Lower leg skin (tissue), 4 donors: ENCODE data around the gene SDK2. TPM values are rescaled to one million over a fixed set of nuclear protein-coding genes. Genes with fewer than 3 reads are reported as not detected.

ENCODE experiments used
- DNase-seq, 2 donors: peaks; one replicate each; pipeline ENCODE4 v3.0.0-alpha.2; 2019; ENCODE audit warnings: low spot score in 2 of 2
- H3K4me3 ChIP-seq: fragments of 200-600 bp; sonication (generic); 2 replicates; pipeline ENCODE4 v1.5.1; 2017; ENCODE audit warnings: mild to moderate bottlenecking, low read depth; ENCODE audit not compliant: poor library complexity, severe bottlenecking
- CTCF ChIP-seq, 3 donors: fragments of 450-650 bp; IDR thresholded peaks; one replicate each; pipeline ENCODE4 v1.5.1; 2016; ENCODE audit warnings: antibody characterized with exemption in 3 of 3, mild to moderate bottlenecking in 3 of 3, moderate library complexity in 2 of 3
- POLR2A ChIP-seq, 2 donors: fragments of 450-650 bp; IDR thresholded peaks; one replicate each; pipeline ENCODE4 v1.6.1; 2016 to 2017; ENCODE audit warnings: antibody characterized with exemption in 2 of 2, mild to moderate bottlenecking in 1 of 2, moderate library complexity in 1 of 2
- WGBS, 2 donors: methylation state at CpG; one replicate each; pipeline ENCODE4 v1.1.5; 2018; 5-methylcytosine and 5-hydroxymethylcytosine counted together
- intact Hi-C: fragments of 100-400 bp; cut with DNase I; formaldehyde crosslinking; loops from one replicate; pipeline ENCODE4 v1.15.0; 2023; ENCODE audit warnings: low total_unique reads
- total RNA-seq, 4 donors: library from RNA; depleted of rRNA; stranded (reverse); fragments of >200 nt; gene quantifications; one replicate each; pipeline ENCODE4 v1.1.0, GENCODE V29; 2016

The SDK2 gene
- total RNA-seq, 4 donors from 2014 or later: 1.5 to 4.4 (median 1.6) TPM

GRCh38 chr17:73304971-73305812, 339.1 kb downstream of the SDK2 start:
- 6 to 8% methylated on average over 15 to 16 of the region's 16 CpGs for WGBS, 2 donors
- TF ChIP-seq POLR2A (IDR thresholded peaks at IDR 0.05) (no peak), CTCF (IDR thresholded peaks at IDR 0.05) (no peak)
- peak in 1 of 2 donors; percentile 91 for DNase-seq
- intact Hi-C loops: no loop called here
- no peak overlapping the region for H3K4me3 ChIP-seq

DNA sequence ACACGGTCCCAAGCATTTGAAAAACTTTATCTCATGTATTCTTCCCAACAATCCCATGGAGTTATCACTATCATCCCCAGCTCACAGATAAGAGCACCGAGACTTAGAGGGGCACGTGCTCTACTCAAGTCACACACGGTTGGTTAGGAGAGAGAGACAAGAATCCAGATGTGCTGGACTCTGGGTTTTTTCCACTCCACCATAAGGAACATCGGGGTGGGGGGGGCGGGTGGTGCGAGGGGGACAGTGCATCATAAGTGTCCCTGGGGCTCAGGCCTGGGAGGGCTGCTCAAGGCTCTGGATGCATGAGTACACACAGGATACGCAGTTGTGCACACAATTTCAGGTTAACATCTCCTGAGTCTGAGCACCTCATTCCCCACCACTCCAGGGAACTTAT, 339.8 kb downstream of the SDK2 start:
- TF ChIP-seq CTCF (IDR thresholded peaks at IDR 0.05): no peak
- TF ChIP-seq POLR2A (IDR thresholded peaks at IDR 0.05): no peak
- 23 to 31% methylated on average over 7 to 8 of the region's 8 CpGs for WGBS, 2 donors
- intact Hi-C loops: no loop called here
- DNase-seq: no peak
- H3K4me3 ChIP-seq: no peak overlapping the region

DNA sequence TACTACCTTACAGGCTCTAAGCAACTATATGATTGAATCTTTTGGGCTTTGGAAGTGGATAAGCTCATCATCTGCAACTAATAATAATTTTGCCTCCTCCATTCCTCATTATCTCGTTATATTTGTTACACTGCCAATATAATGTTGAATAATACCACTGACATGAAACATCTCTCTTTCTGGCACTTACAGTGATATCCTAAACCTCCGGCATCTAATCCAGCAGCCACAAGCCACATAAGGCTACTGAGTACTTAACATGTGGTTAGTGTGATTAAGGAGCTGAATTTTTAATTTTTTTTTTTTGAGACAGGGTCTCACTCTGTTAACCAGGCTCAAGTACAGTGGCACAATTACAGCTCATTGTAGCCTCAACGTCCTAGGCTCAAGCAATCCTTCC, 342.1 kb downstream of the SDK2 start:
- intact Hi-C loops: no loop called here
- DNase-seq: no peak
- WGBS, 2 donors: 31 to 34% methylated on average over 3 of the region's 3 CpGs
- H3K4me3 ChIP-seq: no peak overlapping the region
- TF ChIP-seq POLR2A (IDR thresholded peaks at IDR 0.05): no peak
- TF ChIP-seq CTCF (IDR thresholded peaks at IDR 0.05): no peak

DNA sequence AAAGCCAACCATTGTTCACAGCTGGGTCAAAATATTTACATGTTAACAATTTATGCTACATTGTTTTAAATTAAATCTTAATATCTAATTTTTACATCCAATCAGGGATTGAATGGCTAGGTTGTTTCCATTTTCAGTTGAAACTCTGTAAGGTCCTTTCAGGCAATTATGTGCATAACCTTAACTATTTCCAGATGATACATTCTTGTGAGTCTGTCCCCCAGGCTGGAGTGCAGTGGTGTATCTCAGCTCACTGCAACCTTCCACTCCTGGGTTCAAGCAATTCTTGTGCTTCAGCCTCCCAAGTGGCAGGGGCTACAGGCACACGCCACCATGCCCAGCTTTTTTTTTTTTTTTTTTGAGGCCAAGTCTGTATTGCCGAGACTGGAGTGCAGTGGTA, 342.9 kb downstream of the SDK2 start:
- TF ChIP-seq POLR2A (IDR thresholded peaks at IDR 0.05) (no peak), CTCF (IDR thresholded peaks at IDR 0.05) (no peak)
- H3K4me3 ChIP-seq: no peak overlapping the region
- intact Hi-C loops: no loop called here
- WGBS, 2 donors: 69 to 80% methylated on average over 2 of the region's 2 CpGs
- no peak for DNase-seq

DNA sequence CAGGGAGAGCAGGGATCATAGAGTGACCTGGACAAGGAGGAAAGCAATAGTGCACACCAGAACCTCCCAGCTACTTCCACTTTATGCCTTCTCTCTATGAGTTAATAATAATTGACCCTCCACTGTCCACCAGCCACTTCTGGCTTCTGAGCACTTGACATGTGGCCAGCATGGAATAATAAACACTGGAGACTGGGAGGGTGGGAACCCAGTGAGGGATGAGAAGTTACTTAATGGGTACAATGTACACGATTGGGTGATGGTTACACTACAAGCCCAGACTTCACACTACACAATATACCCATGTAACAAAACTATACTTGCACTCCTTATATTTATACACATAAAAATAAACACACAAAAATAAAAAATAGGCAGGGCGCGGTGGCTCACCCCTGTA, 343.9 kb downstream of the SDK2 start:
- intact Hi-C loops: no loop called here
- TF ChIP-seq CTCF (IDR thresholded peaks at IDR 0.05): no peak
- WGBS, 2 donors: 80 to 81% methylated on average over 3 of the region's 3 CpGs
- DNase-seq: no peak
- no peak overlapping the region for H3K4me3 ChIP-seq
